GM23338 (cell line): ENCODE results near the gene GPR143. TPM values are rescaled to one million over a fixed set of nuclear protein-coding genes. Genes with fewer than 3 reads are reported as not detected.

Experiments used
- ATAC-seq: fragments of 200-7000 bp; cut with Tn5 transposase; 3 replicates; pipeline ENCODE4 v1.9.1; 2020
- DNase-seq: peaks from one replicate; pipeline ENCODE4 v3.0.0-alpha.2; 2015; ENCODE audit warnings: low spot score
- H2AFZ ChIP-seq: fragments of 200-600 bp; sonication (generic); 2 replicates; pipeline ENCODE4 v1.8.0; 2016; ENCODE audit warnings: antibody characterized with exemption, mild to moderate bottlenecking, moderate library complexity
- H3F3A ChIP-seq: fragments of 200-600 bp; sonication (generic); replicated peaks from 2 replicates; pipeline ENCODE4 v1.8.0; 2017; ENCODE audit warnings: antibody characterized with exemption, mixed run types, low read depth
- H3K27ac ChIP-seq: fragments of 200-600 bp; sonication (generic); 2 replicates; pipeline ENCODE4 v1.6.1; 2016; ENCODE audit warnings: low read depth
- H3K27me3 ChIP-seq: fragments of 200-600 bp; sonication (generic); 2 replicates; pipeline ENCODE4 v1.8.0; 2016; ENCODE audit warnings: mild to moderate bottlenecking, mixed run types, moderate library complexity; ENCODE audit not compliant: insufficient read depth
- H3K36me3 ChIP-seq: fragments of 200-600 bp; sonication (generic); 2 replicates; pipeline ENCODE4 v1.8.0; 2016; ENCODE audit warnings: mild to moderate bottlenecking; ENCODE audit not compliant: insufficient read depth
- H3K4me1 ChIP-seq: fragments of 200-600 bp; sonication (generic); 2 replicates; pipeline ENCODE4 v1.8.0; 2016; ENCODE audit warnings: mild to moderate bottlenecking, moderate library complexity; ENCODE audit not compliant: insufficient read depth
- H3K4me2 ChIP-seq: fragments of 200-600 bp; sonication (generic); 2 replicates; pipeline ENCODE4 v1.7.1; 2017; ENCODE audit warnings: mixed run types
- H3K4me3 ChIP-seq: fragments of 200-600 bp; sonication (generic); 2 replicates; pipeline ENCODE4 v1.6.1; 2016; ENCODE audit warnings: mixed run types
- H3K79me2 ChIP-seq: fragments of 200-600 bp; sonication (generic); replicated peaks from 2 replicates; pipeline ENCODE4 v1.8.0; 2017; ENCODE audit warnings: mild to moderate bottlenecking; ENCODE audit not compliant: insufficient read depth
- H3K9me2 ChIP-seq: fragments of 200-600 bp; sonication (generic); 2 replicates; pipeline ENCODE4 v1.8.0; 2017; ENCODE audit not compliant: insufficient read depth
- H4K20me1 ChIP-seq: fragments of 200-600 bp; sonication (generic); replicated peaks from 2 replicates; pipeline ENCODE4 v1.8.0; 2017; ENCODE audit warnings: mild to moderate bottlenecking; ENCODE audit not compliant: insufficient read depth
- H3K27ac Mint-ChIP-seq: 2 replicates; pipeline ENCODE4 v1.8.0; 2020; ENCODE audit warnings: inconsistent platforms, mild to moderate bottlenecking, moderate library complexity, mixed read lengths
- H3K27me3 Mint-ChIP-seq: 3 replicates; pipeline ENCODE4 v1.8.0; 2022; ENCODE audit warnings: low read depth, mild to moderate bottlenecking, moderate library complexity, mixed read lengths, inconsistent platforms; ENCODE audit not compliant: insufficient read depth, poor library complexity
- H3K36me3 Mint-ChIP-seq: 3 replicates; pipeline ENCODE4 v1.8.0; 2021; ENCODE audit warnings: low read depth, mild to moderate bottlenecking, inconsistent platforms, moderate library complexity, mixed read lengths
- H3K4me1 Mint-ChIP-seq: 3 replicates; pipeline ENCODE4 v1.8.0; 2020; ENCODE audit warnings: mild to moderate bottlenecking, inconsistent platforms, mixed read lengths
- H3K4me3 Mint-ChIP-seq: 3 replicates; pipeline ENCODE4 v1.8.0; 2021; ENCODE audit warnings: moderate library complexity, mild to moderate bottlenecking, inconsistent platforms, mixed read lengths
- H3K9me3 Mint-ChIP-seq: 3 replicates; pipeline ENCODE4 v1.8.0; 2020; ENCODE audit warnings: moderate library complexity, mild to moderate bottlenecking, inconsistent platforms, mixed read lengths
- CREB1 ChIP-seq: fragments of 250-450 bp; sonication (Bioruptor Pico); IDR thresholded peaks from 2 replicates; pipeline ENCODE4 v1.5.0; 2020; ENCODE audit warnings: low read depth, mild to moderate bottlenecking, moderate library complexity
- CTCF ChIP-seq, 2 experiments: fragments of 200-600 bp in 1 of 2; sonication (generic) in 1 of 2; conservative IDR thresholded peaks; 2 replicates each; pipeline versions ENCODE4 v1.5.1 to v1.6.1; 2016 to 2017; ENCODE audit warnings: antibody characterized with exemption in 2 of 2, low read depth in 2 of 2, mild to moderate bottlenecking in 2 of 2, moderate library complexity in 1 of 2
- ETS1 ChIP-seq: IDR thresholded peaks from 2 replicates; pipeline ENCODE4 v1.6.1; 2016; ENCODE audit warnings: antibody characterized with exemption
- EZH2 ChIP-seq: fragments of 200-600 bp; sonication (generic); IDR thresholded peaks from one replicate; pipeline ENCODE4 v1.8.0; 2017; ENCODE audit warnings: antibody characterized with exemption, mild to moderate bottlenecking, low read depth; ENCODE audit not compliant: unreplicated experiment
- EZH2phosphoT487 ChIP-seq: fragments of 200-600 bp; sonication (generic); IDR thresholded peaks from one replicate; pipeline ENCODE4 v1.8.1; 2018; ENCODE audit warnings: antibody characterized with exemption; ENCODE audit not compliant: unreplicated experiment
- JUNB ChIP-seq: IDR thresholded peaks from one replicate; pipeline ENCODE4 v1.6.1; 2016; ENCODE audit warnings: antibody characterized with exemption; ENCODE audit not compliant: unreplicated experiment
- POLR2AphosphoS5 ChIP-seq: IDR thresholded peaks from 2 replicates; pipeline ENCODE4 v1.6.1; 2016; ENCODE audit warnings: antibody characterized with exemption, low read depth
- REST ChIP-seq: IDR thresholded peaks from one replicate; pipeline ENCODE4 v1.6.1; 2018; ENCODE audit warnings: antibody characterized with exemption; ENCODE audit not compliant: unreplicated experiment
- STAT1 ChIP-seq: IDR thresholded peaks from one replicate; pipeline ENCODE4 v1.6.1; 2016; ENCODE audit warnings: antibody characterized with exemption; ENCODE audit not compliant: unreplicated experiment
- ZNF114 ChIP-seq: fragments of 250-450 bp; sonication (Bioruptor Pico); IDR thresholded peaks from 2 replicates; pipeline ENCODE4 v1.5.0; 2020; ENCODE audit warnings: mild to moderate bottlenecking, moderate library complexity
- ZNF331 ChIP-seq: fragments of 250-450 bp; sonication (Bioruptor Pico); IDR thresholded peaks from 2 replicates; pipeline ENCODE4 v1.5.0; 2020; ENCODE audit warnings: low read depth, mild to moderate bottlenecking, moderate library complexity
- polyA plus RNA-seq: library from polyadenylated mRNA; unstranded; fragments of >200 nt; fragmentation: Nextera tagmentation; extraction: Ambion mirVana; gene quantifications from 2 replicates; pipeline ENCODE4 v1.2.1, GENCODE V29; 2016
- total RNA-seq: library from RNA; depleted of rRNA; stranded (reverse); fragments of >200 nt; shearing (Covaris generic); gene quantifications from 2 replicates; pipeline ENCODE4 v1.2.3, GENCODE V29; 2014

The GPR143 gene
- total and polyA plus RNA-seq, 2 experiments from 2014 or later: 7.4 to 13.0 TPM

GRCh38 chrX:9677098-9677739, 88.4 kb downstream of the GPR143 start:
- H4K20me1 ChIP-seq: no peaks in the 10 kb centered on the region
- peaks cover 8% of the 10 kb centered on the region; the same call in 2 of the 3 replicates for H3K36me3 Mint-ChIP-seq
- no peaks in the 10 kb centered on the region for H3K27me3 Mint-ChIP-seq
- ATAC-seq (no peak), DNase-seq (no peak)
- peaks cover 7% of the 10 kb centered on the region for H3K4me1 Mint-ChIP-seq
- no peak overlapping the region for H3K27ac Mint-ChIP-seq
- H3K4me3 Mint-ChIP-seq: no peak overlapping the region
- H3K4me1 ChIP-seq: no peaks in the 10 kb centered on the region
- no peaks in the 10 kb centered on the region; the same call in 2 of the 3 replicates for H3K9me3 Mint-ChIP-seq
- no peaks in the 10 kb centered on the region for H3K9me2 ChIP-seq
- no peak overlapping the region for H3K4me2 ChIP-seq
- no peaks in the 10 kb centered on the region for H3K36me3 ChIP-seq
- H3K27me3 ChIP-seq: no peaks in the 10 kb centered on the region
- H3F3A ChIP-seq: no peaks in the 10 kb centered on the region
- H3K79me2 ChIP-seq: no peaks in the 10 kb centered on the region
- H2AFZ ChIP-seq: no peak overlapping the region
- no peak overlapping the region for H3K27ac ChIP-seq
- TF ChIP-seq STAT1: no peak
- no peak for TF ChIP-seq CREB1
- no peak for TF ChIP-seq EZH2
- no peak overlapping the region for H3K4me3 ChIP-seq

DNA sequence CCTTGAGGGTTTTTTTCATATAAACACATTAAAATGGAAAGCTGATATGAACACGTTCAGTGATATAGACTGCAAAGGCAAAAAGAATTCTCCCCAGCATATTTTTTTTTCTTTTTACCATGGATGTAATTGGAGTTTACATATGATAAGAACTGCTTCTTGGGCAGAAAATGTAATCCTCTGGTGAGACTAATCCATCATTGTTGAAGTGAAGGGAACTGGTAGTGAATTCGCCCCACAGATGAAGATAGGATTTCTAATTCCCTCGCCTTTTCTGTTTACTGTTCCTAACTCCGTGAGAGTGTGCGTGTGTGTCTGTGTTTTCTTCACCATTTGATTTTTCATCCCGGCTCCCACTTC, 88.9 kb downstream of the GPR143 start:
- H3K79me2 ChIP-seq: no peaks in the 10 kb centered on the region
- H3K36me3 ChIP-seq: no peaks in the 10 kb centered on the region
- no peak overlapping the region for H3K27ac ChIP-seq
- Mint-ChIP-seq H3K36me3 (peaks cover 9% of the 10 kb centered on the region; the same call in 2 of the 3 replicates), H3K4me1 (peaks cover 2% of the 10 kb centered on the region), H3K27ac (no peak overlapping the region), H3K27me3 (no peaks in the 10 kb centered on the region), H3K4me3 (no peak overlapping the region), H3K9me3 (no peaks in the 10 kb centered on the region)
- ATAC-seq (no peak), DNase-seq (no peak)
- H3K27me3 ChIP-seq: no peaks in the 10 kb centered on the region
- H3K4me2 ChIP-seq: no peak overlapping the region
- no peaks in the 10 kb centered on the region for H3K4me1 ChIP-seq
- H3K4me3 ChIP-seq: no peak overlapping the region
- no peaks in the 10 kb centered on the region for H4K20me1 ChIP-seq
- H3F3A ChIP-seq: no peaks in the 10 kb centered on the region
- H2AFZ ChIP-seq: no peak overlapping the region
- H3K9me2 ChIP-seq: no peaks in the 10 kb centered on the region
- TF ChIP-seq JUNB (no peak), ETS1 (no peak), ZNF331 (CRISPR knock-in tag) (no peak), POLR2AphosphoS5 (no peak), CTCF (conservative IDR thresholded peaks at IDR 0.05; ENCODE audit: low read depth in 2 of 2) (no peak), EZH2phosphoT487 (no peak), STAT1 (no peak), ZNF114 (CRISPR knock-in tag) (no peak), REST (no peak), CREB1 (no peak)
